Endodermal cell (in vitro differentiated cells): ENCODE measurements around the gene SETDB2. TPM values are rescaled to one million over a fixed set of nuclear protein-coding genes. Genes with fewer than 3 reads are reported as not detected.

Source experiments
- DNase-seq: peaks from one replicate; pipeline ENCODE4 v3.0.0-alpha.2; 2017
- H3K27ac ChIP-seq: 2 replicates; pipeline ENCODE4 v1.5.1; 2013; ENCODE audit warnings: mild to moderate bottlenecking, low read depth, low read length, moderate library complexity
- H3K27me3 ChIP-seq: 2 replicates; pipeline ENCODE4 v1.6.1; 2013; ENCODE audit warnings: mild to moderate bottlenecking, low read length, moderate library complexity; ENCODE audit not compliant: insufficient read depth, control insufficient read depth, poor library complexity, severe bottlenecking
- H3K36me3 ChIP-seq: 2 replicates; pipeline ENCODE4 v1.7.0; 2013; ENCODE audit warnings: mild to moderate bottlenecking, low read length, moderate library complexity; ENCODE audit not compliant: control insufficient read depth, insufficient read depth
- H3K4me1 ChIP-seq: one replicate; pipeline ENCODE4 v1.7.0; 2013; ENCODE audit warnings: low read length; ENCODE audit not compliant: control insufficient read depth, insufficient read depth
- H3K4me3 ChIP-seq: 2 replicates; pipeline ENCODE4 v1.5.1; 2013; ENCODE audit warnings: mild to moderate bottlenecking, low read length, moderate library complexity
- H3K9ac ChIP-seq: 2 replicates; pipeline ENCODE4 v1.6.1; 2013; ENCODE audit warnings: mild to moderate bottlenecking, low read length, moderate library complexity; ENCODE audit not compliant: poor library complexity, severe bottlenecking; ENCODE audit errors: extremely low read depth
- H3K9me3 ChIP-seq: 2 replicates; pipeline ENCODE4 v1.6.1; 2013; ENCODE audit warnings: mild to moderate bottlenecking, low read length, moderate library complexity; ENCODE audit not compliant: control insufficient read depth
- H3K27ac Mint-ChIP-seq: 2 replicates; pipeline ENCODE4 v1.8.0; 2020; ENCODE audit warnings: mixed read lengths
- H3K27me3 Mint-ChIP-seq: 2 replicates; pipeline ENCODE4 v1.8.0; 2021; ENCODE audit warnings: mild to moderate bottlenecking, mixed read lengths; ENCODE audit not compliant: insufficient read depth
- H3K36me3 Mint-ChIP-seq: 2 replicates; pipeline ENCODE4 v1.8.0; 2020; ENCODE audit warnings: low read depth, mixed read lengths
- H3K4me1 Mint-ChIP-seq: 2 replicates; pipeline ENCODE4 v1.8.0; 2020; ENCODE audit warnings: mixed read lengths
- H3K4me3 Mint-ChIP-seq: 2 replicates; pipeline ENCODE4 v1.8.0; 2020; ENCODE audit warnings: mild to moderate bottlenecking, moderate library complexity, mixed read lengths
- H3K9me3 Mint-ChIP-seq: 2 replicates; pipeline ENCODE4 v1.8.0; 2020; ENCODE audit warnings: mild to moderate bottlenecking, mixed read lengths
- WGBS, 2 experiments: methylation state at CpG; one replicate each; pipeline versions ENCODE4 v1.1.5 to v1.1.7; 2013; ENCODE audit warnings: missing lambda C conversion rate in 2 of 2, mixed read lengths in 1 of 2; ENCODE audit not compliant: insufficient coverage in 1 of 2, insufficient read length in 1 of 2; 5-methylcytosine and 5-hydroxymethylcytosine counted together
- total RNA-seq, 2 donors: library from RNA; stranded (reverse); fragmentation: NEBNext Ultra II Directional in 1 of 2; extraction: Animal tissue kit (Norgen Biotek cat#: 25700) in 1 of 2; gene quantifications; 2 replicates in 1 of 2; 3 replicates in 1 of 2; pipeline ENCODE4 v1.2.1, GENCODE V29; 2021
- TF ChIP-seq, protein P1 (sequence below): fragments of 200-600 bp; sonication (generic); conservative IDR thresholded peaks from 2 replicates; pipeline ENCODE4 v1.5.0; 2021; ENCODE audit warnings: antibody characterized with exemption, mild to moderate bottlenecking

The SETDB2 gene
- total RNA-seq, 2 donors from 2014 or later: 7.8 to 9.5 TPM

DNA sequence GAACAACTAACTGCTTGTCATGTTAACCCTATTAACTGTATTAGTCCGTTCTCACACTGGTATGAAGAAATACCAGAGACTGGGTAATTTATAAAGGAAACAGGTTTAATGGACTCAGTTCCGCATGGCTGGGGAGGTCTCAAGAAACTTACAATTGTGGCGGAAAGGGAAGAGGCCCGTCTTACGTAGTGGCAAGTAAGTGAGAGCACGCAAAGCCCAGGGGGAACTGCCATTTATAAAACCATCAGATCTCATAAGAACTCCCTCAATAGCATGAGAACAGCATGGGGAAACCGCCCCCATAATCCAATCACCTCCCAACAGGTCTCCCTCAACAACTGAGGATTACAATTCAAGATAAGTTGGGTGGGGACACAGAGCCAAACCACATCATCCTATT lies 86.4 kb downstream of the SETDB2 start:
- Mint-ChIP-seq H3K4me1 (no peaks in the 10 kb centered on the region), H3K27me3 (no peaks in the 10 kb centered on the region), H3K4me3 (no peak overlapping the region), H3K9me3 (no peaks in the 10 kb centered on the region), H3K36me3 (peaks cover 56% of the 10 kb centered on the region), H3K27ac (no peak overlapping the region)
- H3K4me3 ChIP-seq: no peak overlapping the region
- H3K27ac ChIP-seq: no peak overlapping the region
- H3K9ac ChIP-seq: no peak overlapping the region
- DNase-seq: no peak
- H3K9me3 ChIP-seq: no peaks in the 10 kb centered on the region
- TF ChIP-seq, protein P1, sequence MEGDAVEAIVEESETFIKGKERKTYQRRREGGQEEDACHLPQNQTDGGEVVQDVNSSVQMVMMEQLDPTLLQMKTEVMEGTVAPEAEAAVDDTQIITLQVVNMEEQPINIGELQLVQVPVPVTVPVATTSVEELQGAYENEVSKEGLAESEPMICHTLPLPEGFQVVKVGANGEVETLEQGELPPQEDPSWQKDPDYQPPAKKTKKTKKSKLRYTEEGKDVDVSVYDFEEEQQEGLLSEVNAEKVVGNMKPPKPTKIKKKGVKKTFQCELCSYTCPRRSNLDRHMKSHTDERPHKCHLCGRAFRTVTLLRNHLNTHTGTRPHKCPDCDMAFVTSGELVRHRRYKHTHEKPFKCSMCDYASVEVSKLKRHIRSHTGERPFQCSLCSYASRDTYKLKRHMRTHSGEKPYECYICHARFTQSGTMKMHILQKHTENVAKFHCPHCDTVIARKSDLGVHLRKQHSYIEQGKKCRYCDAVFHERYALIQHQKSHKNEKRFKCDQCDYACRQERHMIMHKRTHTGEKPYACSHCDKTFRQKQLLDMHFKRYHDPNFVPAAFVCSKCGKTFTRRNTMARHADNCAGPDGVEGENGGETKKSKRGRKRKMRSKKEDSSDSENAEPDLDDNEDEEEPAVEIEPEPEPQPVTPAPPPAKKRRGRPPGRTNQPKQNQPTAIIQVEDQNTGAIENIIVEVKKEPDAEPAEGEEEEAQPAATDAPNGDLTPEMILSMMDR: no peak
- 92 to 94% methylated on average over 2 to 7 of the region's 7 CpGs for WGBS, 2 experiments
- H3K36me3 ChIP-seq: peaks cover 68% of the 10 kb centered on the region
- no peaks in the 10 kb centered on the region for H3K27me3 ChIP-seq
- no peaks in the 10 kb centered on the region for H3K4me1 ChIP-seq

DNA sequence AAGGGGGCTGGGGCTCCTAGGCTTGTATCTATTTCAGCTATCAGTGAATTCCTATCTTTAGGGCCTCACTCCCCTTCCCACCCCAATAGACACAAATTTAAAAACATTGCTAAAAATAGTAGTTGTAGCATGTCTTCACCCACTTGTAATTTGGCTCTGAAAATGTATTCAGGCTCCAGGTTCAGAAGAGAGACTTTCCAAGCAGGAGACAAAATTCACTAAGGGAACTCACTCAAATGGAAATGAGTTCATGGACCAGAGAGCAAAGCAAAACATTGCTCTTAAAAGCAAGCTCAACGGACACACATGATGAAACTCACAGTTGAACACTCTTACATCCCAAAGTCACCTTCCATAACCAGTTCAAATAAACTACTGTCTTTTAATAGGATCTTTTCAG lies 88.5 kb downstream of the SETDB2 start:
- no peak overlapping the region for H3K27ac Mint-ChIP-seq
- H3K36me3 Mint-ChIP-seq: peaks cover 69% of the 10 kb centered on the region
- Histone ChIP-seq H3K4me1 (no peaks in the 10 kb centered on the region), H3K27ac (no peak overlapping the region), H3K9me3 (no peaks in the 10 kb centered on the region), H3K9ac (no peak overlapping the region), H3K27me3 (no peaks in the 10 kb centered on the region), H3K36me3 (peaks cover 82% of the 10 kb centered on the region), H3K4me3 (no peak overlapping the region)
- H3K4me1 Mint-ChIP-seq: no peaks in the 10 kb centered on the region
- H3K4me3 Mint-ChIP-seq: no peak overlapping the region
- no peaks in the 10 kb centered on the region for H3K9me3 Mint-ChIP-seq
- no peaks in the 10 kb centered on the region for H3K27me3 Mint-ChIP-seq
- TF ChIP-seq, protein P1: no peak
- 100% methylated on average over 1 of the region's 1 CpG; no CpG with 5 or more reads in 1 of the 2 experiments for WGBS, 2 experiments
- no peak for DNase-seq

DNA sequence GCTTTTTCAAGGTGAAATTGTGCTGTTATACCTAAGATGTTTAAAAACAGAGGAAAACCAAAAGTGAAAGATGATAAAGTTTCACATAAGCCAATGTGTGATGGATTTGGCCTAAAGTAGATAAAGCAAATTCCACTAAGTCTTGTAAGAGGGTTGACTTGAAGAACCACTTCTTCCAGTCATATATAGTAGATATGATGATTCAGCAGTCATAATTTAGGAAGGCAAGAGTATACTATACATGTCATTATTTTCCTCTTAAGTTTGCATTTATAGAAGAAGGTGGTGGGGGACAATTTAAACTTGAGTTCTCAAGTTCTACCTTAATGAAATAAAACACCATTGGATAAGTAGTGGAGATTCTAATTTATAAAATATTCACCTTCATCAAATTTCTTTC lies 88.9 kb downstream of the SETDB2 start:
- H3K27me3 ChIP-seq: no peaks in the 10 kb centered on the region
- no peaks in the 10 kb centered on the region for H3K9me3 Mint-ChIP-seq
- no peaks in the 10 kb centered on the region for H3K4me1 Mint-ChIP-seq
- no peak overlapping the region for H3K4me3 ChIP-seq
- H3K36me3 Mint-ChIP-seq: peaks cover 73% of the 10 kb centered on the region
- no peak overlapping the region for H3K27ac ChIP-seq
- TF ChIP-seq, protein P1: no peak
- H3K27me3 Mint-ChIP-seq: no peaks in the 10 kb centered on the region
- no peaks in the 10 kb centered on the region for H3K9me3 ChIP-seq
- H3K36me3 ChIP-seq: peaks cover 82% of the 10 kb centered on the region
- H3K4me1 ChIP-seq: no peaks in the 10 kb centered on the region
- no peak overlapping the region for H3K9ac ChIP-seq
- no peak overlapping the region for H3K27ac Mint-ChIP-seq
- H3K4me3 Mint-ChIP-seq: no peak overlapping the region
- DNase-seq: no peak
